ENCODE measurements around the gene SGSH.

Gene SGSH

GRCh38 chr17:80253631-80254395 lies 33.7 kb upstream of the SGSH start:
- DNase-seq (ENCODE audit: low read depth), result no peak
- no peak overlapping the region for H3K4me3 ChIP-seq (ENCODE audit: control insufficient read depth, low read depth, low read length)
- no peak for TF ChIP-seq CTCF (conservative IDR thresholded peaks at IDR 0.05; ENCODE audit: control insufficient read depth, insufficient read depth, low read depth, low read length)

- H3K4me3 ChIP-seq (ENCODE audit: control insufficient read depth, low read depth, low read length), result no peak overlapping the region
- DNase-seq (ENCODE audit: low read depth), result no peak
- TF ChIP-seq CTCF (conservative IDR thresholded peaks at IDR 0.05; ENCODE audit: control insufficient read depth, insufficient read depth, low read depth, low read length), result no peak
Measured at GRCh38 chr17:80252871-80253270, 32.7 kb upstream of the SGSH start.

GRCh38 chr17:80251966-80252365 lies 31.8 kb upstream of the SGSH start:
- DNase-seq (ENCODE audit: low read depth), result no peak
- no peak overlapping the region for H3K4me3 ChIP-seq (ENCODE audit: control insufficient read depth, low read depth, low read length)
- no peak for TF ChIP-seq CTCF (conservative IDR thresholded peaks at IDR 0.05; ENCODE audit: control insufficient read depth, insufficient read depth, low read depth, low read length)

GRCh38 chr17:80248894-80249710 lies 29.0 kb upstream of the SGSH start:
- no peak for DNase-seq (ENCODE audit: low read depth)
- TF ChIP-seq CTCF (conservative IDR thresholded peaks at IDR 0.05; ENCODE audit: control insufficient read depth, insufficient read depth, low read depth, low read length), result no peak
- no peak overlapping the region for H3K4me3 ChIP-seq (ENCODE audit: control insufficient read depth, low read depth, low read length)

GRCh38 chr17:80248001-80248893 lies 28.1 kb upstream of the SGSH start:
- TF ChIP-seq CTCF (conservative IDR thresholded peaks at IDR 0.05; ENCODE audit: control insufficient read depth, insufficient read depth, low read depth, low read length), result no peak
- no peak for DNase-seq (ENCODE audit: low read depth)
- no peak overlapping the region for H3K4me3 ChIP-seq (ENCODE audit: control insufficient read depth, low read depth, low read length)

GRCh38 chr17:80247561-80247960 lies 27.4 kb upstream of the SGSH start:
- no peak for TF ChIP-seq CTCF (conservative IDR thresholded peaks at IDR 0.05; ENCODE audit: control insufficient read depth, insufficient read depth, low read depth, low read length)
- no peak overlapping the region for H3K4me3 ChIP-seq (ENCODE audit: control insufficient read depth, low read depth, low read length)
- no peak for DNase-seq (ENCODE audit: low read depth)

All from fibroblast of mammary gland (primary cell).